GM12878 (cell line): ENCODE results near the gene CXXC4. TPM values are rescaled to one million over a fixed set of nuclear protein-coding genes. Genes with fewer than 3 reads are reported as not detected.

Source experiments
- ATAC-seq: fragments of 200-7000 bp; cut with Tn5 transposase; 3 replicates; pipeline ENCODE4 v1.9.1; 2020; ENCODE audit warnings: mild to moderate bottlenecking, moderate library complexity
- BruUV-seq: library from RNA; stranded (reverse); fragments of 400-500 nt; replicated peaks from 2 replicates; lab custom pipeline; 2021; lab: Mats Ljungman, UMichigan
- CTCF ChIA-PET: fragments of 300-600 bp; sonication (Branson Sonifier 250); formaldehyde crosslinking; extraction: SDS; loops from one replicate; lab custom pipeline; 2021; ENCODE audit warnings: inconsistent platforms; lab: Yijun Ruan, JAX
- POLR2A ChIA-PET: fragments of 350-600 bp; formaldehyde crosslinking; extraction: SDS; loops from one replicate; lab custom pipeline; 2021; ENCODE audit warnings: inconsistent platforms; lab: Charles Lee
- RAD21 ChIA-PET: fragments of 300-600 bp; sonication (Branson Sonifier 250); formaldehyde crosslinking; loops from one replicate; lab custom pipeline; 2023; ENCODE audit warnings: antibody characterized with exemption; ENCODE audit not compliant: unreplicated experiment; lab: Charles Lee
- SMC1A ChIA-PET: fragments of 300-600 bp; sonication (Branson Sonifier 250); formaldehyde crosslinking; loops from one replicate; lab custom pipeline; 2023; ENCODE audit not compliant: unreplicated experiment, uncharacterized antibody; lab: Charles Lee
- DNase-seq: peaks from one replicate; pipeline ENCODE4 v3.0.0-alpha.2; 2011; ENCODE audit warnings: low read depth, low spot score
- FAIRE-seq: peaks from 3 replicates; lab custom pipeline; 2011; peaks lifted over from hg19 to GRCh38; lab: Jason Lieb, UNC
- H2AFZ ChIP-seq: 2 replicates; pipeline ENCODE4 v1.6.0; 2011; ENCODE audit warnings: low read depth, low read length, control low read depth; ENCODE audit not compliant: control insufficient read depth
- H3K27ac ChIP-seq: 2 replicates; pipeline ENCODE4 v1.5.1; 2011; ENCODE audit warnings: control low read depth; ENCODE audit not compliant: control insufficient read depth, insufficient read depth
- H3K27me3 ChIP-seq, 2 experiments: replicated peaks in 1 of 2; 2 replicates each; pipeline versions ENCODE4 v1.6.0 to v1.6.1; 2011; ENCODE audit warnings: low read length in 1 of 2; ENCODE audit not compliant: control insufficient read depth in 2 of 2, insufficient read depth in 2 of 2
- H3K36me3 ChIP-seq, 2 experiments: 2 replicates each; pipeline ENCODE4 v1.5.1; 2011; ENCODE audit warnings: low read length in 1 of 2; ENCODE audit not compliant: control insufficient read depth in 2 of 2, insufficient read depth in 2 of 2
- H3K4me1 ChIP-seq: 2 replicates; pipeline ENCODE4 v1.6.1; 2011; ENCODE audit warnings: mild to moderate bottlenecking, low read length, moderate library complexity, mixed read lengths; ENCODE audit not compliant: control insufficient read depth, insufficient read depth
- H3K4me2 ChIP-seq: 2 replicates; pipeline ENCODE4 v1.6.0; 2011; ENCODE audit warnings: control low read depth; ENCODE audit not compliant: control insufficient read depth, insufficient read depth
- H3K4me3 ChIP-seq: fragments of 200-600 bp; sonication (generic); 2 replicates; pipeline ENCODE4 v1.5.1; 2016
- H3K79me2 ChIP-seq: 2 replicates; pipeline ENCODE4 v1.6.0; 2011; ENCODE audit warnings: low read length; ENCODE audit not compliant: control insufficient read depth, insufficient read depth
- H3K9ac ChIP-seq: 2 replicates; pipeline ENCODE4 v1.8.0; 2011; ENCODE audit warnings: low read length, control low read depth, mixed read lengths; ENCODE audit not compliant: control insufficient read depth, insufficient read depth
- H3K9me3 ChIP-seq: replicated peaks from 3 replicates; pipeline ENCODE4 v1.5.1; 2011; ENCODE audit warnings: mild to moderate bottlenecking, low read length; ENCODE audit not compliant: control insufficient read depth, insufficient read depth
- H4K20me1 ChIP-seq: 2 replicates; pipeline ENCODE4 v1.6.0; 2011; ENCODE audit not compliant: control insufficient read depth, insufficient read depth
- CHD2 ChIP-seq: IDR thresholded peaks from 2 replicates; pipeline ENCODE4 v1.6.1; 2011; ENCODE audit warnings: low read depth, low read length, improper control_type of control experiment, borderline replicate concordance
- SPI1 ChIP-seq: IDR thresholded peaks from 2 replicates; pipeline ENCODE4 v1.6.1; 2011; ENCODE audit warnings: low read depth, mild to moderate bottlenecking, low read length, moderate library complexity, borderline replicate concordance; ENCODE audit not compliant: insufficient read depth
- in situ Hi-C: fragments of 300-500 bp; cut with MboI; formaldehyde crosslinking; loops from 9 replicates; pipeline ENCODE4 v1.14.3; 2018; ENCODE audit warnings: mixed read lengths
- intact Hi-C: fragments of 100-400 bp; cut with micrococcal nuclease; formaldehyde crosslinking; loops from one replicate; pipeline ENCODE4 v1.14.2; 2022; ENCODE audit not compliant: unreplicated experiment
- polyA plus RNA-seq, 11 experiments: library from polyadenylated mRNA; depleted of rRNA in 4 of 11; unstranded in 6 of 11; stranded (reverse) in 5 of 11; fragments of >200 nt; fragmentation: Nextera tagmentation in 4 of 11; fragmentation: Illumina TruSeq in 1 of 11; extraction: Ambion mirVana in 4 of 11; extraction: Trizol in 1 of 11; gene quantifications; 1 replicate in 1 of 11; 2 replicates in 10 of 11; pipeline versions ENCODE4 v1.2.1 to v1.2.3, GENCODE V29; 2011 to 2016; ENCODE audit warnings: inconsistent platforms in 2 of 11, missing spikeins in 2 of 11, low read depth in 1 of 11
- total RNA-seq, 4 experiments: library from RNA; depleted of rRNA in 3 of 4; stranded (reverse); fragments of >200 nt in 3 of 4; fragmentation: Illumina TruSeq in 1 of 4; extraction: Trizol in 1 of 4; gene quantifications; 2 replicates each; pipeline versions ENCODE4 v1.2.1 to v1.2.3, GENCODE V29; 2013 to 2021
- TF ChIP-seq, protein P1 (sequence below): fragments of 450-650 bp; formaldehyde crosslinking; IDR thresholded peaks from 2 replicates; pipeline ENCODE4 v1.4.0; 2020; ENCODE audit warnings: mild to moderate bottlenecking, moderate library complexity

CXXC4 gene
- total and polyA plus RNA-seq, 10 of the 15 experiments (the other 5 are each of a cell fraction or from before 2014, with no cell fraction given): 4.2 to 17.0 (median 7.8) TPM

DNA sequence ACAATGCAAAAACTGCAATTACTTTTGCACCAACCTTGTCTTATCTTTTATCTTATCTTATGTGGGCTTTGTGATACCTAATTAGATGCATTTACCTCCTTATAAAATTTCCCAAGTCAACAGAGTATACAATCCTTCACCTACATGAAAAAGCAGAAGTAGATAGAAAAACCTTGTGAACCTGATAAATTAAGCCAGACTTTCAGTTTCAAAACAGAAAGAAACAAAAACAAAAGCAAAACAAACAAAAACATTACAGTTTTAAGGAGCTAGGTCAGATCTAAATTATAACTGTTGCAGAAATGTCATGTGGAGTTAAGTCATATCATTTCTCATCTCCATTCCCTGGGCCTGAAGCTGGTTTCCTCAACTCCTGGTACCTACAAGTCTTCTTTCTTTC, 24.9 kb upstream of the CXXC4 start (continued):
- TF ChIP-seq, protein P1, sequence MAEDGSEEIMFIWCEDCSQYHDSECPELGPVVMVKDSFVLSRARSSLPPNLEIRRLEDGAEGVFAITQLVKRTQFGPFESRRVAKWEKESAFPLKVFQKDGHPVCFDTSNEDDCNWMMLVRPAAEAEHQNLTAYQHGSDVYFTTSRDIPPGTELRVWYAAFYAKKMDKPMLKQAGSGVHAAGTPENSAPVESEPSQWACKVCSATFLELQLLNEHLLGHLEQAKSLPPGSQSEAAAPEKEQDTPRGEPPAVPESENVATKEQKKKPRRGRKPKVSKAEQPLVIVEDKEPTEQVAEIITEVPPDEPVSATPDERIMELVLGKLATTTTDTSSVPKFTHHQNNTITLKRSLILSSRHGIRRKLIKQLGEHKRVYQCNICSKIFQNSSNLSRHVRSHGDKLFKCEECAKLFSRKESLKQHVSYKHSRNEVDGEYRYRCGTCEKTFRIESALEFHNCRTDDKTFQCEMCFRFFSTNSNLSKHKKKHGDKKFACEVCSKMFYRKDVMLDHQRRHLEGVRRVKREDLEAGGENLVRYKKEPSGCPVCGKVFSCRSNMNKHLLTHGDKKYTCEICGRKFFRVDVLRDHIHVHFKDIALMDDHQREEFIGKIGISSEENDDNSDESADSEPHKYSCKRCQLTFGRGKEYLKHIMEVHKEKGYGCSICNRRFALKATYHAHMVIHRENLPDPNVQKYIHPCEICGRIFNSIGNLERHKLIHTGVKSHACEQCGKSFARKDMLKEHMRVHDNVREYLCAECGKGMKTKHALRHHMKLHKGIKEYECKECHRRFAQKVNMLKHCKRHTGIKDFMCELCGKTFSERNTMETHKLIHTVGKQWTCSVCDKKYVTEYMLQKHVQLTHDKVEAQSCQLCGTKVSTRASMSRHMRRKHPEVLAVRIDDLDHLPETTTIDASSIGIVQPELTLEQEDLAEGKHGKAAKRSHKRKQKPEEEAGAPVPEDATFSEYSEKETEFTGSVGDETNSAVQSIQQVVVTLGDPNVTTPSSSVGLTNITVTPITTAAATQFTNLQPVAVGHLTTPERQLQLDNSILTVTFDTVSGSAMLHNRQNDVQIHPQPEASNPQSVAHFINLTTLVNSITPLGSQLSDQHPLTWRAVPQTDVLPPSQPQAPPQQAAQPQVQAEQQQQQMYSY (CRISPR knock-in tag): no peak

DNA sequence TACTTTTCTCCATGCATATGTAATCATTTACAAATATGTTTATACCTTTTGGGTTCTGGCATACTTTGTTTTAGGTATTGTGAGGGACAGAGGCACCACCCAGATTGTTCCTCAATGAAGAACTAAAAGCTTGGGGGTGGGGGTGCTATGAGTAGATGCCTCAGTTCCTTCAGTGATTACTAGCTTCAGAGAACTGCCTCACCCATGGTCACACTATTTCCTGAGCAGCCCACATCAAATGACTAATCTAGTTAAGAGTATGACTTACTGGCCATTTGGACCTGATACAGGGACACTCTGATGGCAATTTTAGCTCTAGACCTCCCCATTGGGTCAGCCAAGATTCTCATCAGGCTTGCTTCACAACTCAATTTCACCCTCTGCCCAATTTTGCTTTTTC, 22.2 kb upstream of the CXXC4 start:
- in situ Hi-C loops: no loop called here
- ChIA-PET SMC1A (interaction anchor here (2.2 kb wide), 1 partner anchor 18 kb away, joined by 6 read pairs; no protein-coding TSS in a partner anchor), POLR2A (no interaction called here), RAD21 (no interaction called here), CTCF (no interaction called here)
- H3K27me3 ChIP-seq: no peaks in the 10 kb centered on the region
- BruUV-seq: no TSS peak
- H3K4me1 ChIP-seq: peaks cover 8% of the 10 kb centered on the region; the same call in 1 of the 2 replicates
- no peaks in the 10 kb centered on the region for H3K79me2 ChIP-seq
- no peaks in the 10 kb centered on the region for H4K20me1 ChIP-seq
- no peak overlapping the region for H3K9ac ChIP-seq
- FAIRE-seq (no peak), DNase-seq (no peak), ATAC-seq (no peak; the same call in 1 of the 3 replicates)
- TF ChIP-seq SPI1: no peak
- TF ChIP-seq CHD2: no peak
- no peaks in the 10 kb centered on the region; the same call in 1 of the 3 replicates for H3K9me3 ChIP-seq
- H3K36me3 ChIP-seq: no peaks in the 10 kb centered on the region
- H3K4me2 ChIP-seq: no peak overlapping the region
- H2AFZ ChIP-seq: no peak overlapping the region
- H3K27ac ChIP-seq: no peak overlapping the region
- intact Hi-C loops: no loop called here
- no peak overlapping the region for H3K4me3 ChIP-seq
